H1 (cell line): ENCODE measurements around the gene FLRT1. TPM values are rescaled to one million over a fixed set of nuclear protein-coding genes. Genes with fewer than 3 reads are reported as not detected.

Source experiments
- CTCF ChIA-PET: fragments of 300-600 bp; sonication (Branson Sonifier 250); formaldehyde crosslinking; loops from one replicate; lab custom pipeline; 2021; ENCODE audit not compliant: partially characterized antibody; lab: Charles Lee
- POLR2A ChIA-PET: fragments of 300-600 bp; sonication (Branson Sonifier 250); formaldehyde crosslinking; loops from one replicate; lab custom pipeline; 2021; ENCODE audit warnings: inconsistent platforms; ENCODE audit not compliant: partially characterized antibody; lab: Charles Lee
- DNase-seq, 2 experiments: peaks; one replicate each; pipeline versions ENCODE4 v3.0.0 to v3.0.0-alpha.2; 2010 to 2022; ENCODE audit warnings: low spot score in 2 of 2, low read depth in 1 of 2, mixed read lengths in 1 of 2
- FAIRE-seq: peaks from 2 replicates; lab custom pipeline; 2011; peaks lifted over from hg19 to GRCh38; lab: Jason Lieb, UNC
- H2AFZ ChIP-seq: 2 replicates; pipeline ENCODE4 v1.8.1; 2012; ENCODE audit warnings: low read length, inconsistent platforms
- H2AK5ac ChIP-seq: 2 replicates; pipeline ENCODE4 v1.6.1; 2013; ENCODE audit warnings: low read depth, low read length
- H2BK120ac ChIP-seq: replicated peaks from 2 replicates; pipeline ENCODE3; 2013; ENCODE audit warnings: low read depth, low read length, inconsistent platforms
- H2BK12ac ChIP-seq: 2 replicates; pipeline ENCODE4 v1.6.1; 2013; ENCODE audit warnings: low read depth, low read length
- H2BK15ac ChIP-seq: 2 replicates; pipeline ENCODE4 v1.6.1; 2013; ENCODE audit warnings: low read length
- H2BK20ac ChIP-seq: 2 replicates; pipeline ENCODE4 v1.6.1; 2013; ENCODE audit warnings: low read length
- H2BK5ac ChIP-seq: 2 replicates; pipeline ENCODE4 v1.6.1; 2013; ENCODE audit warnings: low read depth, low read length
- H3K14ac ChIP-seq: 2 replicates; pipeline ENCODE4 v1.6.1; 2013; ENCODE audit warnings: inconsistent platforms; ENCODE audit not compliant: insufficient read length
- H3K18ac ChIP-seq: 2 replicates; pipeline ENCODE4 v1.6.1; 2013; ENCODE audit warnings: low read length; ENCODE audit errors: extremely low read depth
- H3K23ac ChIP-seq: 2 replicates; pipeline ENCODE4 v1.6.1; 2013; ENCODE audit warnings: inconsistent platforms; ENCODE audit not compliant: insufficient read length
- H3K23me2 ChIP-seq: 2 replicates; pipeline ENCODE4 v1.6.1; 2013; ENCODE audit warnings: low read depth, low read length
- H3K27ac ChIP-seq: 2 replicates; pipeline ENCODE4 v1.6.1; 2011; ENCODE audit warnings: low read depth, low read length, inconsistent platforms
- H3K27me3 ChIP-seq, 4 experiments: replicated peaks in 1 of 4; 1 replicate in 1 of 4; 2 replicates in 3 of 4; pipeline versions ENCODE4 v1.6.1 to v1.8.1; 2011 to 2013; ENCODE audit warnings: low read length in 3 of 4, mild to moderate bottlenecking in 3 of 4, inconsistent platforms in 2 of 4, mixed read lengths in 2 of 4, moderate library complexity in 1 of 4; ENCODE audit not compliant: control insufficient read depth in 3 of 4, insufficient read depth in 3 of 4; ENCODE audit errors: extremely low read depth in 1 of 4
- H3K36me3 ChIP-seq, 4 experiments: 2 replicates each; pipeline versions ENCODE4 v1.6.1 to v1.8.1; 2011 to 2013; ENCODE audit warnings: mild to moderate bottlenecking in 4 of 4, low read length in 3 of 4, moderate library complexity in 2 of 4, control low read depth in 1 of 4, inconsistent platforms in 1 of 4; ENCODE audit not compliant: insufficient read depth in 4 of 4, control insufficient read depth in 2 of 4
- H3K4ac ChIP-seq: replicated peaks from 2 replicates; pipeline ENCODE3; 2013; ENCODE audit warnings: low read length, low read depth, mixed read lengths, inconsistent platforms; ENCODE audit not compliant: insufficient read length
- H3K4me1 ChIP-seq, 4 experiments: replicated peaks in 1 of 4; 1 replicate in 1 of 4; 2 replicates in 3 of 4; pipeline versions ENCODE4 v1.6.1 to v1.8.1; 2011 to 2013; ENCODE audit warnings: low read length in 3 of 4, inconsistent platforms in 2 of 4, mixed read lengths in 1 of 4; ENCODE audit not compliant: insufficient read depth in 4 of 4, control insufficient read depth in 3 of 4
- H3K4me2 ChIP-seq, 2 experiments: 2 replicates each; pipeline versions ENCODE4 v1.6.1 to v1.8.1; 2011 to 2013; ENCODE audit warnings: low read depth in 2 of 2, low read length in 2 of 2, control low read depth in 1 of 2, inconsistent platforms in 1 of 2, mild to moderate bottlenecking in 1 of 2; ENCODE audit not compliant: insufficient read depth in 1 of 2
- H3K4me3 ChIP-seq, 4 experiments: fragments of 200-600, 300-600 bp in 1 of 4; sonication (generic), shearing (Covaris generic), sonication (Bioruptor Twin) in 1 of 4; 2 replicates each; pipeline versions ENCODE4 v1.5.1 to v1.8.1; 2011 to 2016; ENCODE audit warnings: low read length in 4 of 4, low read depth in 3 of 4, control low read depth in 2 of 4, inconsistent platforms in 2 of 4, mild to moderate bottlenecking in 2 of 4, mixed read lengths in 1 of 4, moderate library complexity in 1 of 4; ENCODE audit not compliant: insufficient read depth in 2 of 4; ENCODE audit errors: extremely low read depth in 1 of 4
- H3K56ac ChIP-seq: replicated peaks from 2 replicates; pipeline ENCODE3; 2013; ENCODE audit warnings: low read depth, mild to moderate bottlenecking, mixed read lengths, low read length, inconsistent platforms; ENCODE audit not compliant: insufficient read length
- H3K79me1 ChIP-seq: 2 replicates; pipeline ENCODE4 v1.6.1; 2013; ENCODE audit warnings: low read depth, low read length, control low read depth
- H3K79me2 ChIP-seq, 2 experiments: 2 replicates each; pipeline versions ENCODE4 v1.6.1 to v1.8.1; 2012 to 2013; ENCODE audit warnings: low read length in 2 of 2, mild to moderate bottlenecking in 2 of 2, inconsistent platforms in 1 of 2; ENCODE audit not compliant: insufficient read depth in 2 of 2, control insufficient read depth in 1 of 2
- H3K9ac ChIP-seq, 4 experiments: replicated peaks in 1 of 4; 1 replicate in 1 of 4; 2 replicates in 3 of 4; pipeline versions ENCODE4 v1.6.1 to v1.8.1; 2011 to 2013; ENCODE audit warnings: low read depth in 3 of 4, low read length in 3 of 4, control low read depth in 2 of 4, mild to moderate bottlenecking in 2 of 4, moderate library complexity in 2 of 4, inconsistent platforms in 1 of 4; ENCODE audit errors: extremely low read depth in 1 of 4
- H3K9me3 ChIP-seq, 2 experiments: 2 replicates each; pipeline versions ENCODE4 v1.6.1 to v1.8.1; 2012 to 2013; ENCODE audit warnings: mild to moderate bottlenecking in 2 of 2, moderate library complexity in 2 of 2, control low read depth in 1 of 2, inconsistent platforms in 1 of 2, low read depth in 1 of 2, low read length in 1 of 2, mixed read lengths in 1 of 2; ENCODE audit not compliant: insufficient read depth in 2 of 2
- H4K20me1 ChIP-seq, 2 experiments: replicated peaks in 1 of 2; 2 replicates each; pipeline versions ENCODE3 to v1.8.1; 2011 to 2013; ENCODE audit warnings: inconsistent platforms in 2 of 2, low read length in 2 of 2, mild to moderate bottlenecking in 1 of 2; ENCODE audit not compliant: insufficient read depth in 2 of 2, control insufficient read depth in 1 of 2
- H4K5ac ChIP-seq: 2 replicates; pipeline ENCODE4 v1.6.1; 2013; ENCODE audit warnings: low read length, low read depth, mixed read lengths, inconsistent platforms; ENCODE audit not compliant: insufficient read length
- H4K8ac ChIP-seq: 2 replicates; pipeline ENCODE4 v1.8.0; 2013; ENCODE audit warnings: mild to moderate bottlenecking, moderate library complexity, low read length, inconsistent platforms; ENCODE audit not compliant: insufficient read depth; ENCODE audit errors: extremely low read depth
- H4K91ac ChIP-seq: replicated peaks from 2 replicates; pipeline ENCODE3; 2013; ENCODE audit warnings: low read length, mixed read lengths, inconsistent platforms; ENCODE audit not compliant: insufficient read length
- RBBP5 ChIP-seq: IDR thresholded peaks from 2 replicates; pipeline ENCODE4 v1.7.1; 2012; ENCODE audit warnings: low read depth, mild to moderate bottlenecking, inconsistent platforms, low read length, moderate library complexity, borderline replicate concordance
- WGBS, 2 experiments: shearing (Covaris generic) in 1 of 2; methylation state at CpG; one replicate each; pipeline versions ENCODE4 v1.1.6 to v1.1.7; 2013 to 2015; ENCODE audit warnings: low lambda C conversion rate in 2 of 2, mixed read lengths in 2 of 2, inconsistent platforms in 1 of 2, low coverage in 1 of 2, missing lambda C conversion rate in 1 of 2; ENCODE audit not compliant: insufficient replicate concordance in 2 of 2, insufficient coverage in 1 of 2, insufficient read length in 1 of 2; ENCODE audit errors: extremely low coverage in 1 of 2, missing lambda C conversion rate in 1 of 2; 5-methylcytosine and 5-hydroxymethylcytosine counted together
- polyA plus RNA-seq, 7 experiments: library from polyadenylated mRNA; depleted of rRNA in 3 of 7; stranded (reverse) in 5 of 7; unstranded in 2 of 7; fragments of >200 nt in 5 of 7; fragments of 200-250 nt in 2 of 7; gene quantifications; 1 replicate in 5 of 7; 2 replicates in 1 of 7; 4 replicates in 1 of 7; pipeline versions ENCODE4 v1.2.1 to v1.2.3, GENCODE V29; 2011 to 2013; ENCODE audit warnings: missing spikeins in 2 of 7, mixed read lengths in 2 of 7
- total RNA-seq: library from RNA; stranded (reverse); fragmentation: NEBNext Ultra II Directional; extraction: Animal tissue kit (Norgen Biotek cat#: 25700); gene quantifications from 2 replicates; pipeline ENCODE4 v1.2.1, GENCODE V29; 2021

The FLRT1 gene
- total and polyA plus RNA-seq, 2 of the 8 experiments (the other 6 are each of a cell fraction or from before 2014, with no cell fraction given), result 0.14 to 0.28 TPM

DNA sequence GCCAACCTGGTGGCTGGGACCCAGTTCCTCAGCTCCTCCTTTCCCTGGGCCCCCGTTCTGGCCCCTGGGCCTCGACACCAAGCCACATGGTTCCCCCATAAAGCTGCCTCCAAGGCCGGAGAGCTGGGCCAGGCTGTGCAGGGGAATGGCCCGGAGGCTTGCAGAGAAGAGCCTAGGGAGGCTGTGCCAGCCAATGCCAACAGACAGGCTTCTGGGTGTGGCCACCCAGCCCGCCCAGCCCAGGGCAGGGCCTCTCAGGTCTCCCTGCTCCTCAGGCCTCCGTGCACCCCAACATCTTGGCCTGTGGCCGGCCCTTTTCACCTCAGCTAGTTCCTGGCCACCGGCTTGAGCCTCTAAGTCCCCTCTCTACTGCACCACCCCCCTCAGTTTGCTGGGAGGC lies 17.4 kb upstream of the FLRT1 start:
- DNase-seq, result no peak
- POLR2A ChIA-PET, result interaction anchor here (0.6 to 2.0 kb wide), 3 partner anchors 10 to 80 kb away, joined by 4 to 11 read pairs (median 5); no protein-coding TSS in a partner anchor
- no peak overlapping the region for H3K18ac ChIP-seq
- H2BK20ac ChIP-seq, result no peak overlapping the region
- CTCF ChIA-PET, result interaction anchor here (0.6 to 8.2 kb wide), 10 partner anchors 9 to 975 kb away, joined by 3 to 74 read pairs (median 3); no protein-coding TSS in a partner anchor
- no peaks in the 10 kb centered on the region for H3K36me3 ChIP-seq
- H3K14ac ChIP-seq, result no peak overlapping the region
- no peak overlapping the region for H2BK5ac ChIP-seq
- H3K9me3 ChIP-seq, result no peaks in the 10 kb centered on the region
- H4K91ac ChIP-seq, result no peak overlapping the region
- H2BK12ac ChIP-seq, result no peak overlapping the region
- no peak overlapping the region for H3K4me3 ChIP-seq
- no peak overlapping the region for H3K4me2 ChIP-seq
- FAIRE-seq, result no peak
- TF ChIP-seq RBBP5, result no peak
- H4K20me1 ChIP-seq, result peaks cover 3 to 4% of the 10 kb centered on the region in 2 experiments
- no peak overlapping the region for H2AFZ ChIP-seq
- H4K5ac ChIP-seq, result no peak overlapping the region
- WGBS, 2 experiments, result 84% methylated on average over 5 of the region's 8 CpGs; no CpG with 5 or more reads in 1 of the 2 experiments
- no peaks in the 10 kb centered on the region for H3K23me2 ChIP-seq
- no peak overlapping the region for H4K8ac ChIP-seq
- no peak overlapping the region for H3K23ac ChIP-seq
- peaks cover 2 to 36% (median 22%) of the 10 kb centered on the region in 4 experiments; a peak in 6 of 7 replicates for H3K27me3 ChIP-seq
- no peak overlapping the region for H2AK5ac ChIP-seq
- no peak overlapping the region for H2BK120ac ChIP-seq
- H3K4ac ChIP-seq, result no peak overlapping the region
- no peak overlapping the region for H3K9ac ChIP-seq
- H3K27ac ChIP-seq, result no peak overlapping the region
- peaks cover 0 to 27% (median 20%) of the 10 kb centered on the region in 4 experiments; a peak in 6 of 7 replicates for H3K4me1 ChIP-seq
- no peak overlapping the region for H3K56ac ChIP-seq
- H3K79me2 ChIP-seq, result no peaks in the 10 kb centered on the region
- no peaks in the 10 kb centered on the region for H3K79me1 ChIP-seq
- H2BK15ac ChIP-seq, result no peak overlapping the region; the same call in 1 of the 2 replicates
